ENCODE data around the gene PTMA.

DNA sequence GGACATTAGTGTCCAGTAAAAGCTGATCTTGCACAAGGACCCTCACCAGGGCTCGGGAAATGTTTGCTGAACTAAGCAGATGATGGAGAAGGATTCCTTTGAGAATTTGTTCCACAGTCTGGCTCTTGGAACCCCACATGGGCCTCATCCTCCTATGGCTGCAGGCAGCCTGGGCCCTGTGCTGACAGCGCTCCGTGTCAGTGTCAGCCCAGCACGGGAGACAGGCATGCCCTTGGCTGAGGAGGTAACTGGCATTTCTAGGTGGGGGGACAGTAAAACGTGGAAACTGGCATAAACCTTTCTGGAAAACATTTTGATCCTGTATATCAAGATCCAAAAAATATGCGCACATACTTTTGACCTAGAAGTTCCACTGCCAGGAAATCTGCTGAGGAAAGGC lies 10.5 kb downstream of the PTMA start:
- TF ChIP-seq, protein P1, sequence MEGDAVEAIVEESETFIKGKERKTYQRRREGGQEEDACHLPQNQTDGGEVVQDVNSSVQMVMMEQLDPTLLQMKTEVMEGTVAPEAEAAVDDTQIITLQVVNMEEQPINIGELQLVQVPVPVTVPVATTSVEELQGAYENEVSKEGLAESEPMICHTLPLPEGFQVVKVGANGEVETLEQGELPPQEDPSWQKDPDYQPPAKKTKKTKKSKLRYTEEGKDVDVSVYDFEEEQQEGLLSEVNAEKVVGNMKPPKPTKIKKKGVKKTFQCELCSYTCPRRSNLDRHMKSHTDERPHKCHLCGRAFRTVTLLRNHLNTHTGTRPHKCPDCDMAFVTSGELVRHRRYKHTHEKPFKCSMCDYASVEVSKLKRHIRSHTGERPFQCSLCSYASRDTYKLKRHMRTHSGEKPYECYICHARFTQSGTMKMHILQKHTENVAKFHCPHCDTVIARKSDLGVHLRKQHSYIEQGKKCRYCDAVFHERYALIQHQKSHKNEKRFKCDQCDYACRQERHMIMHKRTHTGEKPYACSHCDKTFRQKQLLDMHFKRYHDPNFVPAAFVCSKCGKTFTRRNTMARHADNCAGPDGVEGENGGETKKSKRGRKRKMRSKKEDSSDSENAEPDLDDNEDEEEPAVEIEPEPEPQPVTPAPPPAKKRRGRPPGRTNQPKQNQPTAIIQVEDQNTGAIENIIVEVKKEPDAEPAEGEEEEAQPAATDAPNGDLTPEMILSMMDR (IDR thresholded peaks at IDR 0.05), result no peak
- no peak for TF ChIP-seq POLR2A (IDR thresholded peaks at IDR 0.05)
